ENCODE data around the gene ZSCAN10. TPM values are rescaled to one million over a fixed set of nuclear protein-coding genes. Genes with fewer than 3 reads are reported as not detected.

ZSCAN10 gene
- total RNA-seq, 1 donor from 2014 or later = not detected

GRCh38 chr16:3051494-3051893 lies 47.6 kb downstream of the ZSCAN10 start:
- Histone ChIP-seq H3K27me3 (peaks cover 17% of the 10 kb centered on the region), H3K27ac (no peak overlapping the region), H3K4me3 (no peak overlapping the region), H3K9me3 (no peaks in the 10 kb centered on the region), H3K4me1 (peaks cover 3 to 4% of the 10 kb centered on the region in 2 donors), H3K36me3 (no peaks in the 10 kb centered on the region)
- intact Hi-C loops (cut with DNase I) = no loop called here
- DNase-seq (ENCODE audit: low spot score in 2 of 2) = no peak
- TF ChIP-seq CTCF (IDR thresholded peaks at IDR 0.05) = no peak

- intact Hi-C loops (cut with DNase I) = no loop called here
- H3K27me3 ChIP-seq = peaks cover 22% of the 10 kb centered on the region
- TF ChIP-seq CTCF (IDR thresholded peaks at IDR 0.05) = no peak
These were observed 48.1 kb downstream of the ZSCAN10 start for GRCh38 chr16:3051009-3051408.

GRCh38 chr16:3050487-3050886 lies 48.6 kb downstream of the ZSCAN10 start:
- Histone ChIP-seq H3K4me1 (peaks cover 13% of the 10 kb centered on the region in 2 donors), H3K27me3 (peaks cover 26% of the 10 kb centered on the region)
- TF ChIP-seq CTCF (IDR thresholded peaks at IDR 0.05) = no peak

More at GRCh38 chr16:3051009-3051408, 48.1 kb downstream of the ZSCAN10 start:
- Histone ChIP-seq H3K9me3 (no peaks in the 10 kb centered on the region), H3K4me3 (no peak overlapping the region), H3K27ac (no peak overlapping the region), H3K4me1 (peaks cover 8% of the 10 kb centered on the region in 2 donors), H3K36me3 (no peaks in the 10 kb centered on the region)
- no peak for DNase-seq (ENCODE audit: low spot score in 2 of 2)

GRCh38 chr16:3049921-3050481 lies 49.1 kb downstream of the ZSCAN10 start:
- intact Hi-C loops (cut with DNase I) = no loop called here
- no peak for DNase-seq (ENCODE audit: low spot score in 2 of 2)
- TF ChIP-seq CTCF (IDR thresholded peaks at IDR 0.05) = no peak

More at GRCh38 chr16:3050487-3050886, 48.6 kb downstream of the ZSCAN10 start:
- no peak for DNase-seq (ENCODE audit: low spot score in 2 of 2)
- H3K36me3 ChIP-seq = no peaks in the 10 kb centered on the region
- H3K4me3 ChIP-seq = no peak overlapping the region
- intact Hi-C loops (cut with DNase I) = no loop called here
- H3K9me3 ChIP-seq = no peaks in the 10 kb centered on the region
- no peak overlapping the region for H3K27ac ChIP-seq

GRCh38 chr16:3047387-3047720 lies 51.7 kb downstream of the ZSCAN10 start:
- intact Hi-C loops (cut with DNase I) = no loop called here
- no peak for TF ChIP-seq CTCF (IDR thresholded peaks at IDR 0.05)
- Histone ChIP-seq H3K4me3 (no peak overlapping the region), H3K9me3 (no peaks in the 10 kb centered on the region), H3K27me3 (peaks cover 38% of the 10 kb centered on the region), H3K36me3 (no peaks in the 10 kb centered on the region), H3K4me1 (peaks cover 16 to 17% of the 10 kb centered on the region in 2 donors), H3K27ac (no peak overlapping the region)
- DNase-seq (ENCODE audit: low spot score in 2 of 2) = no peak

More at GRCh38 chr16:3049921-3050481, 49.1 kb downstream of the ZSCAN10 start:
- Histone ChIP-seq H3K4me1 (peaks cover 16 to 17% of the 10 kb centered on the region in 2 donors), H3K9me3 (no peaks in the 10 kb centered on the region), H3K27ac (no peak overlapping the region), H3K4me3 (no peak overlapping the region), H3K36me3 (no peaks in the 10 kb centered on the region), H3K27me3 (peaks cover 31% of the 10 kb centered on the region)

Data from ascending aorta (tissue), 2 donors.